Activated T-helper 2 cell treated with anti-CD3 and anti-CD28 coated beads, Interferon-gamma antibody, Interleukin-2, Interleukin-4, amounts not matched to agents 10 μg/mL and 5 μg/mL and 100 μg/mL, durations not matched to agents 14 hours and 24 hours and 36 hours (primary cell): ENCODE measurements around the gene PEX11G. TPM values are rescaled to one million over a fixed set of nuclear protein-coding genes. Genes with fewer than 3 reads are reported as not detected.

Source experiments
- DNase-seq: peaks from one replicate; pipeline ENCODE4 v3.0.0; 2021; ENCODE audit warnings: low spot score
- H3K27ac Mint-ChIP-seq: one replicate; pipeline ENCODE4 v1.8.0; 2021; ENCODE audit warnings: mixed read lengths
- H3K27me3 Mint-ChIP-seq: one replicate; pipeline ENCODE4 v1.8.0; 2021; ENCODE audit warnings: low read depth, mixed read lengths
- H3K36me3 Mint-ChIP-seq: one replicate; pipeline ENCODE4 v1.8.0; 2021; ENCODE audit warnings: low read depth, mixed read lengths
- H3K4me1 Mint-ChIP-seq: one replicate; pipeline ENCODE4 v1.8.0; 2021; ENCODE audit warnings: low read depth, mixed read lengths
- H3K4me3 Mint-ChIP-seq: one replicate; pipeline ENCODE4 v1.8.0; 2021; ENCODE audit warnings: low read depth, mild to moderate bottlenecking, moderate library complexity, mixed read lengths
- H3K9me3 Mint-ChIP-seq: one replicate; pipeline ENCODE4 v1.8.0; 2021; ENCODE audit warnings: mixed read lengths
- intact Hi-C: fragments of 100-400 bp; cut with micrococcal nuclease; formaldehyde crosslinking; loops from one replicate; pipeline ENCODE4 v1.15.1; 2023
- total RNA-seq: library from RNA; stranded (reverse); gene quantifications from 2 replicates; pipeline ENCODE4 v1.2.3, GENCODE V29; 2022

Gene PEX11G
- total RNA-seq, 1 donor from 2014 or later: 2.5 TPM

GRCh38 chr19:7527516-7528191 lies 38.8 kb upstream of the PEX11G start:
- Mint-ChIP-seq H3K4me3 (no peak overlapping the region), H3K27me3 (no peaks in the 10 kb centered on the region)
- intact Hi-C loops: no loop called here

GRCh38 chr19:7526059-7526929 lies 37.5 kb upstream of the PEX11G start:
- no peak for DNase-seq
- H3K4me1 Mint-ChIP-seq: peaks cover 11% of the 10 kb centered on the region
- no peaks in the 10 kb centered on the region for H3K9me3 Mint-ChIP-seq
- intact Hi-C loops: no loop called here
- peaks cover 3% of the 10 kb centered on the region for H3K36me3 Mint-ChIP-seq
- no peak overlapping the region for H3K27ac Mint-ChIP-seq
- H3K27me3 Mint-ChIP-seq: no peaks in the 10 kb centered on the region
- H3K4me3 Mint-ChIP-seq: no peak overlapping the region

More at GRCh38 chr19:7527516-7528191, 38.8 kb upstream of the PEX11G start:
- H3K9me3 Mint-ChIP-seq: no peaks in the 10 kb centered on the region
- H3K27ac Mint-ChIP-seq: no peak overlapping the region
- H3K36me3 Mint-ChIP-seq: peaks cover 6% of the 10 kb centered on the region
- no peak for DNase-seq
- H3K4me1 Mint-ChIP-seq: peaks cover 7% of the 10 kb centered on the region

- no peak overlapping the region for H3K27ac Mint-ChIP-seq
- peaks cover 3% of the 10 kb centered on the region for H3K36me3 Mint-ChIP-seq
- H3K4me1 Mint-ChIP-seq: peaks cover 11% of the 10 kb centered on the region
- no peak overlapping the region for H3K4me3 Mint-ChIP-seq
- intact Hi-C loops: no loop called here
- H3K9me3 Mint-ChIP-seq: no peaks in the 10 kb centered on the region
- DNase-seq: no peak
- H3K27me3 Mint-ChIP-seq: no peaks in the 10 kb centered on the region
These were observed 36.3 kb upstream of the PEX11G start for GRCh38 chr19:7524992-7525739.

- H3K36me3 Mint-ChIP-seq: peaks cover 3% of the 10 kb centered on the region
- peaks cover 11% of the 10 kb centered on the region for H3K4me1 Mint-ChIP-seq
- intact Hi-C loops: no loop called here
- no peak overlapping the region for H3K4me3 Mint-ChIP-seq
- H3K27me3 Mint-ChIP-seq: no peaks in the 10 kb centered on the region
- DNase-seq: no peak
- no peaks in the 10 kb centered on the region for H3K9me3 Mint-ChIP-seq
- H3K27ac Mint-ChIP-seq: no peak overlapping the region
These were observed 35.7 kb upstream of the PEX11G start for GRCh38 chr19:7524523-7524922.

GRCh38 chr19:7522923-7523667 lies 34.3 kb upstream of the PEX11G start:
- peak overlapping the region; percentile 73 for H3K4me3 Mint-ChIP-seq
- no peaks in the 10 kb centered on the region for H3K27me3 Mint-ChIP-seq
- no peaks in the 10 kb centered on the region for H3K9me3 Mint-ChIP-seq
- DNase-seq: no peak
- H3K4me1 Mint-ChIP-seq: peaks cover 11% of the 10 kb centered on the region
- intact Hi-C loops: loop anchor here (1.0 kb wide), 1 partner anchor 11 kb away; no protein-coding TSS in a partner anchor
- H3K27ac Mint-ChIP-seq: no peak overlapping the region
- H3K36me3 Mint-ChIP-seq: peaks cover 3% of the 10 kb centered on the region

GRCh38 chr19:7522072-7522922 lies 33.5 kb upstream of the PEX11G start, which contains the start of gene MCOLN1:
Gene MCOLN1 (plus strand): TSS chr19:7522624. CDS start chr19:7522751, 127 bp downstream.
- intact Hi-C loops: loop anchor here (1.0 kb wide), 1 partner anchor 12 kb away; no protein-coding TSS in a partner anchor
- Mint-ChIP-seq H3K4me1 (peaks cover 11% of the 10 kb centered on the region), H3K9me3 (no peaks in the 10 kb centered on the region), H3K27ac (peak within 1 kb of the TSS; percentile 79), H3K4me3 (peak within 1 kb of the TSS; percentile 80), H3K36me3 (peaks cover 3% of the 10 kb centered on the region), H3K27me3 (peaks cover 5% of the 10 kb centered on the region)
- peak; percentile 99 for DNase-seq

- DNase-seq: no peak
- peaks cover 11% of the 10 kb centered on the region for H3K4me1 Mint-ChIP-seq
- intact Hi-C loops: loop anchor here (1.0 kb wide), 1 partner anchor 13 kb away; no protein-coding TSS in a partner anchor
- H3K27ac Mint-ChIP-seq: peak overlapping the region; percentile 79
- H3K4me3 Mint-ChIP-seq: peak overlapping the region; percentile 80
- H3K27me3 Mint-ChIP-seq: peaks cover 12% of the 10 kb centered on the region
- no peaks in the 10 kb centered on the region for H3K9me3 Mint-ChIP-seq
- H3K36me3 Mint-ChIP-seq: peaks cover 3% of the 10 kb centered on the region
These were observed 32.8 kb upstream of the PEX11G start for GRCh38 chr19:7521551-7522071.

GRCh38 chr19:7520131-7521051 lies 31.6 kb upstream of the PEX11G start:
- H3K27me3 Mint-ChIP-seq: peaks cover 17% of the 10 kb centered on the region
- no peak overlapping the region for H3K27ac Mint-ChIP-seq
- H3K9me3 Mint-ChIP-seq: no peaks in the 10 kb centered on the region
- H3K4me1 Mint-ChIP-seq: peaks cover 14% of the 10 kb centered on the region
- no peak overlapping the region for H3K4me3 Mint-ChIP-seq
- no peaks in the 10 kb centered on the region for H3K36me3 Mint-ChIP-seq
- DNase-seq: no peak
- intact Hi-C loops: no loop called here

GRCh38 chr19:7519361-7520130 lies 30.7 kb upstream of the PEX11G start:
- Mint-ChIP-seq H3K27me3 (peaks cover 22% of the 10 kb centered on the region), H3K4me1 (peaks cover 15% of the 10 kb centered on the region), H3K4me3 (no peak overlapping the region), H3K9me3 (no peaks in the 10 kb centered on the region), H3K36me3 (no peaks in the 10 kb centered on the region), H3K27ac (no peak overlapping the region)
- intact Hi-C loops: no loop called here
- DNase-seq: no peak

- Mint-ChIP-seq H3K9me3 (no peaks in the 10 kb centered on the region), H3K4me1 (peaks cover 7% of the 10 kb centered on the region), H3K27ac (peak overlapping the region; percentile 31), H3K27me3 (peaks cover 27% of the 10 kb centered on the region), H3K36me3 (no peaks in the 10 kb centered on the region), H3K4me3 (peak overlapping the region; percentile 66)
- DNase-seq: no peak
- intact Hi-C loops: no loop called here
These were observed 28.0 kb upstream of the PEX11G start for GRCh38 chr19:7516878-7517277.
